NCI-H1694 treated with DMSO at 0.1 percent for 48 hours (cell line): ENCODE data around the gene NALF2.

Experiments used
- DNase-seq: peaks from one replicate; lab custom pipeline; 2025; lab: John Stamatoyannopoulos, UW

The NALF2 gene

DNA sequence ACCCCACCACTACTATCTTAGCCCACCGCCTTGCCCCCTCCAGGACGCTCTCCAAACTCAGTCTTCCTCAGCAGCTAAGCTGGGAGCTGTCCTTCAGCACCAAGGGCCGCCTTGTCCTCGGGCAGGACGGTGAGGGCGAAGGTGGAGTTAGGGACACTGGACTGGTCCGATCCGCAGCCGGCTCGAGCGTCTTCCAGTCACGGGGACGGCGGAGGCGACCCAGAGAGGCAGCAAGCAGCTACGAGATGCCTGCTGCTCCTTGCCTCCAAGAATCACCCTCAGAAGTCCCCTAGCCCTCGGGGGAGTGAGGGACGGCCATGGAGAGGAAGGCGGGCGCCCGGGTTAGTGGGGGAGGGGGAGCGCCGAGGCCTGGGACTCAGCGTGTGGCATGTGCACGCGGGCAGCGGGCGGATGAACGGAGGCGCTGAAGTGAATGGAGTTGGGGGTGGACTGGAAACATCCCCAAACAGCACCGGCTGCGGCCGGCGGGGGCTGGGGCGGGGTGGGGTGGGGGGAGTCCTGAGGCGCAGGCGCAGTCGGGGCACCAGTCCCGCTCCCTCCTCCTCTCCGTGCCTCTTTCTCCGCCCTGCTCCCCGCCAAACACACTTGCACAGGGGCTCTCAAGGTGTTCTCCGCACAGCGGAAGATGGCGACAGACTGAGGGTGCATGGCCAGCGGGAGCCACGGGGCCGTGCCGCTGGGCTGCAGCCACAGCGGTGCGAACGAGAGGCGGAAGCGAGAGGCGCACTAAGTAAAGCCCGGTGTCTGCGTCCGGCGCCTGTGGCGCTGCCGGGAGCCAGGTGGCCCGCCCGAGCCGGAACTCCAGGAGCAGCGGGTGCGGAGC is at the start of gene NALF2:
TSS of gene NALF2 (plus strand) at position 545 of the 844 bp plus-strand sequence. CDS start 957 bp downstream, outside the sequence.
- DNase-seq, result peak; percentile 68

GRCh38 chrX:69457756-69458155 is 46.4 kb upstream of the NALF2 start:
- DNase-seq, result no peak

DNA sequence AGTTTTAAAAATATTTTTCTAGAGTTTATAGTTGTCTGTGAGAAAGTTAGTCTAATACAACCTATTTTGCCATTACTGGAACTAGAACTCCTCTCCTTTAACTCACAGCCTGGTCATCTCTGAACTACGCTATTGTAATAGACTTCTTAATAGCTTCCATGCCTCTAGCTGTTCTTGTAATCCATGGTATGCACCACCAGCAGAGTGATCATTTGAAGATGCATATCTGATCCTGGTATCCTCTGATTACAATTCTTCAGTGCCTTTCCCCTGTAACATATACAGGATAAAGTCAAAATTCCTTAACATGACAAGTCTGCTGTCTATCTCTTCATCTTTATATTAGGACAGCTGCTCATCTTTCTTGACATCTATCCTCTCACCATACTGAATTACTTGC is 37.6 kb upstream of the NALF2 start:
- DNase-seq, result no peak

DNA sequence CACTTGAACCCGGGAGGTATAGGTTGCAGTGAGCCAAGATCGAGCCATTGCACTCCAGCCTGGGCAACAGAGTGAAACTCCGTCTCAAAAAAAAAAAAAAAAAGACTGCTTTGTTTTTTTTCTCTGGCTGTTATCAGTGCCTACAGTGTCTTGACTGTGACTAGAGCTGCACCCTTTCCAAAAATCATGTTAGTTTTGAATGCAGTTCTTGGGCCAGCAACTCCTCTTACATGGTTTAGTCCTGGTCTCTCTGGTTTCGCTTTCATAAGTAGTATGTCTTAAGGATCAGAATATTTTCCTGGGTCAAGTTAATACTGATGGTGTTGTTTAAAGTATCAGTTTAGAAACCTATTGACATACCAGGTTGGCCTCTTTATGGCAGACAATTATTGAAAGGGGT is 34.2 kb upstream of the NALF2 start:
- no peak for DNase-seq

DNA sequence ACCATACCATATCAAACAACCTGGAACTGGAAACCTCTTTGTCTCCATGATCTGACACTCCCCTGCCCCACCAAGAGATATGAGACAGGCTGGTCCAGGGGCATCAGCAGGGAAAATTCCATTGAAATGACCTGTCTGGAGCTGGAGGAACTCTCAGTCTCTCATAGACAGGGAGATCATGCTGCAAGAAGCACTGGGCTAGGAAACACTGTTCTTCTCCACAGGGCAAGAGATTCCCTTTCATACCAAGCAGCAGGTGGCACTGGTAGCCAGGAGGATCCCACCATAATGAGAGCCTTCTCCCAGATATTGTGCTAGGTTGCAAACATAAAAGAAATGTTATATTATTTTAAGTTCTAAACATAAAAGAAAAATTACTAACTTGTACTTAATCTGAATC is 14.5 kb upstream of the NALF2 start:
- no peak for DNase-seq

DNA sequence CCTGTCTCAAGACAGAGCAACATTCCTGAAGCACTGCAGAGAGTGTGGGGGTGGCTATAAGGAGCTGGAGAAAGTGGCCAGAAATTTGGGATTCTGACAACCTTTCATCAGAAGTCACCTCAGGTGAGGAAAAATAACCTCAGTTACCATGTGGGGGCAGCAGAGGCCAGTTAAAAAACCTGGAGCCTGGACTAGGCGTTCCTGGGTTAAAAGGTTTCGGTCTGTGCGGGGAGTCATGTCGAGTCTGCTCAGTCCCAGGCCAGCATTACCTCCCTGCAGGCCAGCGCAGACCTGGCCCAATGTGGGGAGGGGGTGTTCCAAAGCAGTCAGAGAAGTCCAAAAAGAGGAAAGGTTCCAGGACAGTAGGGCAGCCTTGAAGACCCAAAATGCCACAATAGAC is 10.9 kb upstream of the NALF2 start:
- DNase-seq, result peak; percentile 30

GRCh38 chrX:69493766-69494165 is 10.4 kb upstream of the NALF2 start:
- no peak for DNase-seq

- DNase-seq, result no peak
These were observed 7.9 kb upstream of the NALF2 start for GRCh38 chrX:69496183-69496582.

GRCh38 chrX:69501429-69501828 is 2.7 kb upstream of the NALF2 start:
- no peak for DNase-seq

DNA sequence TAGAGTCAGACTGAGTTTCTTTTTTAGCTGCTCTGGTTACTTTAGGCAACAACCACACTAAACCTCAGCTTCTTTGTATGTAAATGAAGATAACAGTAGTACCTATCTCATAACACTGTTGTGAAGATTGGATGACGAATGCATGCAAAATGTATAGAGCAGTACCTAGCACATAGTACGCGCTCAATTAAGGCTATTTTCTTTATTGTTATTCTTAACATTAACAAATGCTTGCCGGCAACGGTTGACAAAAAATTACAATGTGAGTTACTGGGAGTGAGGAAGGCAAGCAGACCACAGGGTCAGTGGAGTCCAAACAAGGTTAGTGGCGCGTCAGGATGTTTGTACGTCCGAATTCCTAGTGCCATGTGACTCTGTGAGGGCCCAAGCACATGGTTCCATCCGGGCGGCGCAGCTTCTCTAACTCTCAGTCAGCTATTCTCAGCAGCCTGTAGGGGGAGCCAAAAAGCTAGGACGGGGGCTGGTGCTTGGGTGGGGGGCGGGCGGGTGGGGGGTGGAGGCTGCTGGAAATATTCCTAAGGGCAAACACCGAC is 821 bp upstream of the NALF2 start:
- DNase-seq, result peak; percentile 65

DNA sequence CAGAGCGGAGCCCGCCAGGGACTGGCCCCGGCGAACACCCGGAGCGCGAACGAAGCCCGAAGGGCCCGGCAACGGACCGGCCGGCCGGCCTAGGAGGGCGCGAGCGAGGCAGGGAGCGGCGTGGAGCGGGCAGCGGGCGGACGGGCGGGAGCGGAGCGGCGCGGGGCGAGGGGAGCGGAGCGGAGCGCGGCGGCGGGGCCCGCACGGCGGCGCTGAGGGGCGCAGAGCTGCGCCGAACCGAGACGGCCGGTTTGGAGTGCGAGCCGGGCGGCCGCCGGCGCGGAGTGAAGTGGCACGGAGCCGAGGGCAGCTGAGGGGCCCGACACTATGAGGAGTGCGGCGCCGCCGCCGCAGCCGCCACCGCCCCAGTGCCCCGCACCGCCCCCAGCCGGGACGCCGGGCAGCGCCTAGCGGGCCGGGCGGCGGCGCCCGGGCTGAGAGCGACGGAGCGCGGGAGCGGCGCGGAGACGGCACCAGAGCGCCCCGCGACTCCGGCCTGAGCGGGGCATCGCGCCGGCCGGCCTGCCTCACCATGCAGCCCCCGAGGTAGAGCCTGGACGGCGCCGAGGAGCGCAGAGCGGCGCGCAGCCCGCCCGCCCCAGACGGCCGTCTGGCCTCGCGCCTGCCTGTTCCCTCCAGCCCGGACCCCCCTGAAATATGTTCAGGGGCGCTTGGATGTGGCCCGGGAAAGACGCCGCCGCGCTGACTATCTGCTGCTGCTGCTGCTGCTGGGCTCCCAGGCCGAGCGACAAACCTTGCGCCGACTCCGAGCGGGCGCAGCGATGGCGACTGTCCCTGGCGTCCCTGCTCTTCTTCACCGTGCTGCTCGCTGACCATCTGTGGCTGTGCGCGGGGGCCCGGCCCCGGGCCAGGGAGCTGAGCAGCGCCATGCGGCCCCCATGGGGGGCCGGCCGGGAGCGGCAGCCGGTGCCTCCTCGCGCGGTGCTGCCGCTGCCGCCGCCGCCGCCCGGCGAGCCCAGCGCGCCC is 793 bp downstream of the NALF2 start:
- DNase-seq, result no peak

DNA sequence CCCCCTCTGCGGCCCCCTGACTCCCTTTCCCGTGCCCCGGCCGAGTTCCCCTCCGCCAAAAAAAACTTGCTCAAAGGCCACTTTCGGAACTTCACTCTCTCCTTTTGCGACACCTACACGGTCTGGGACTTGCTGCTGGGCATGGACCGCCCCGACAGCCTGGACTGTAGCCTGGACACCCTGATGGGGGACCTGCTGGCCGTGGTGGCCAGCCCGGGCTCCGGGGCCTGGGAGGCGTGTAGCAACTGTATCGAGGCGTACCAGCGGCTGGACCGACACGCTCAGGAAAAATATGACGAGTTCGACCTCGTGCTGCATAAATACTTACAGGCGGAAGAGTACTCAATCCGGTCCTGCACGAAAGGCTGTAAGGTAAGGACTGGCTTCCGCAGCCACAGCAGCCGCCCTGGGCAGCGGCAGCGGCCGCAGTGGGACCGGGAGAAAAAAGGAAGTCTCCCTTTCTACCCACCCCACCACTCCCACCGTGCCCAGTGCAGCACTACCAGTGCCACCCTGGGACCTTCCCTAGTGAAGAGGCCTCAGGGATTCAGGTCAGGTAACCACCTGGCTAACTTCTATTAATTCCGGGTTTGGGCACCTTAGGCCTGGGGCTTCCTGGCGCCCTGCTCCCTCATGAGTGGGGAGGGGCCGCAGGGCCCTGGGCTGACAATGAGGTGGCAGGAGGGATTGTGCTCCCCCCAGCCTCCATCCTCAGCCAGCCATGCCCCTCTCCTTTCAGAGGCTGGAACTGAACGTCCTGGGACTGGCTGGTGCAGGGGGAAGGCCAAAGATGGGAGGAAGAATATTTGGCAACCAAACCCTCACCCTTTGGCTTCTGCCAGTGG is 1.9 kb downstream of the NALF2 start:
- no peak for DNase-seq

GRCh38 chrX:69506617-69507499 is 2.7 kb downstream of the NALF2 start:
- DNase-seq, result no peak

- DNase-seq, result no peak
These were observed 3.3 kb downstream of the NALF2 start for GRCh38 chrX:69507500-69507789.

DNA sequence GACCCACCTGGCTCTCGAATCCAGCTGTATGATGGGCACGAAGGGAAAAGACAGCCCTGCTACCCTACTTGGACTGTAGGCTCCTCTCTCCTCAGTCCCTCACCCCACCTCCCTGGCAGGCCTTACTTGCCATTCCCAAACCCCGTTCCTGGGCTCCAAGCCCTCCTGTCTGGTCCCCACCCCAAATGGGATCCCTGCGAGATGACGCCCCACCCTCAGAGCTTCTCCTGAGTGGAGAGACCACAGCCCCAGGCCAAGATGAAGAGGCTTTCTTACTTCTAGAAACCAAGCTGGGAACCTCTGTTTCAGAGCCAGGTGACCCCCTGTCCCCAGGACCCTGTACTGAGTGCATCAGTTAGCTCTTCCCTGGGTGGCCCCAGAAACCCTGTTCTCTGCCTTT is 4.5 kb downstream of the NALF2 start:
- DNase-seq, result no peak

GRCh38 chrX:69510137-69510715 is 6.1 kb downstream of the NALF2 start:
- peak; percentile 65 for DNase-seq

DNA sequence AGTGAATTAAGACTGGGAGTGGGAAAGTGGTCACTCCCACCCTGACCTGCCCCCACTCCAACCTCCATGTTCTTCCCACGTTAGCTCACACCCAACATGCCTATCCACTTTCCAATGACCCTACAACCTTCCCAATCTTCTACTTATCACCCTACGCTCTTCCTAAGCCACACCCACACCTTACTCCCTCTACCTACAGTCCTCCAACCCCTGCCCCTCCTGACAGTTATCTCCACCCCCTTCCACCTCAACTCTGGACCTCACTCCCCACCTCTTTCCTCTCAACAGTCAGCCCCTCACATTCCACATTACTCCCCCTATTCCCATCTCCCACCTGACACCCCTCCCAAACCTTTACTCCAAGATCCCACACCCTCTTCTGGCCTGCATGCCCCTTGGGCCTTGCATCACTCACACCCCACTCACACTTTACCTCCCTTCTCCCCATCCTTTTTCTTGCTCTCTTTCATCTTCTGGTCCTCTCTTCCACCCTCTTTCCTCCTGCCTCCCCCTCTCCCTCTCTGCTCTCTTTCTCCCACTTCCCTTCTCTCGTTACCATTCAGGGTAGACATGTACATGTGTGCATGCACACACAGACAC is 6.9 kb downstream of the NALF2 start:
- no peak for DNase-seq

- no peak for DNase-seq
These were observed 17.9 kb downstream of the NALF2 start for GRCh38 chrX:69522052-69522451.

- DNase-seq, result no peak
These were observed 19.2 kb downstream of the NALF2 start for GRCh38 chrX:69523314-69523713.

DNA sequence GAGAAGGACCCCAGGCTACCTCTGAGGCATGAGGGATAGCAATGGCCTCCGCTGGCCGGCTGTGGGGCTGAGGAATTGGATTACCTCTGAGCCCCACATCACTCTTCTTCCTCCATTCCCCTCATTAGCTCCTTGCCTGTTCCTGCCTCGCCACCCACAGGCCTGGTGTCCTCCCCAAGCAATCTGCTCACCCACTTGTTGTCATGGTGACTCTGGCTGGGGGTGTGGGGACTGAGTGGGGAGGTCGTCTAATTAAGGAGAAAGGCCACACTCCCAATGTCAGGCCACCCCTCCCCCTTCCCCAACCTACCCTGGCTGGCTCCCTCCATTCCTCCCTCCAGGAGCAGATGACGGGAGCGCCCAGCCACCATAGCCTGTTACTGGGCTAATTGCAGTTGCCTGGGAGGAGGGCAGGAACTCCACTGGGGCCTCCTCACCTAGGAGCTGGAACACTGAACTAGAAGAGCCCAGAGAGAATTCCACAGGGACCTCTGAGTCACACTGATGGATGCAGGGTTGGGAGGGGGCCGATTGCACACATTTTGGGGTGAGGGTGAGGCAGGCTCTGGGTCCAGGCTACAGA is 20.7 kb downstream of the NALF2 start:
- no peak for DNase-seq
